Subcutaneous preadipocyte (primary cell): ENCODE measurements around the gene PRSS23. TPM values are rescaled to one million over a fixed set of nuclear protein-coding genes. Genes with fewer than 3 reads are reported as not detected.

Source experiments
- total RNA-seq: library from RNA; depleted of rRNA; stranded (reverse); fragments of >200 nt; gene quantifications from 2 replicates; pipeline ENCODE4 v1.2.3, GENCODE V29; 2012

PRSS23 gene, protein sequence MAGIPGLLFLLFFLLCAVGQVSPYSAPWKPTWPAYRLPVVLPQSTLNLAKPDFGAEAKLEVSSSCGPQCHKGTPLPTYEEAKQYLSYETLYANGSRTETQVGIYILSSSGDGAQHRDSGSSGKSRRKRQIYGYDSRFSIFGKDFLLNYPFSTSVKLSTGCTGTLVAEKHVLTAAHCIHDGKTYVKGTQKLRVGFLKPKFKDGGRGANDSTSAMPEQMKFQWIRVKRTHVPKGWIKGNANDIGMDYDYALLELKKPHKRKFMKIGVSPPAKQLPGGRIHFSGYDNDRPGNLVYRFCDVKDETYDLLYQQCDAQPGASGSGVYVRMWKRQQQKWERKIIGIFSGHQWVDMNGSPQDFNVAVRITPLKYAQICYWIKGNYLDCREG
- total RNA-seq: 57.0 and 70.6 TPM in 2 replicates

DNA sequence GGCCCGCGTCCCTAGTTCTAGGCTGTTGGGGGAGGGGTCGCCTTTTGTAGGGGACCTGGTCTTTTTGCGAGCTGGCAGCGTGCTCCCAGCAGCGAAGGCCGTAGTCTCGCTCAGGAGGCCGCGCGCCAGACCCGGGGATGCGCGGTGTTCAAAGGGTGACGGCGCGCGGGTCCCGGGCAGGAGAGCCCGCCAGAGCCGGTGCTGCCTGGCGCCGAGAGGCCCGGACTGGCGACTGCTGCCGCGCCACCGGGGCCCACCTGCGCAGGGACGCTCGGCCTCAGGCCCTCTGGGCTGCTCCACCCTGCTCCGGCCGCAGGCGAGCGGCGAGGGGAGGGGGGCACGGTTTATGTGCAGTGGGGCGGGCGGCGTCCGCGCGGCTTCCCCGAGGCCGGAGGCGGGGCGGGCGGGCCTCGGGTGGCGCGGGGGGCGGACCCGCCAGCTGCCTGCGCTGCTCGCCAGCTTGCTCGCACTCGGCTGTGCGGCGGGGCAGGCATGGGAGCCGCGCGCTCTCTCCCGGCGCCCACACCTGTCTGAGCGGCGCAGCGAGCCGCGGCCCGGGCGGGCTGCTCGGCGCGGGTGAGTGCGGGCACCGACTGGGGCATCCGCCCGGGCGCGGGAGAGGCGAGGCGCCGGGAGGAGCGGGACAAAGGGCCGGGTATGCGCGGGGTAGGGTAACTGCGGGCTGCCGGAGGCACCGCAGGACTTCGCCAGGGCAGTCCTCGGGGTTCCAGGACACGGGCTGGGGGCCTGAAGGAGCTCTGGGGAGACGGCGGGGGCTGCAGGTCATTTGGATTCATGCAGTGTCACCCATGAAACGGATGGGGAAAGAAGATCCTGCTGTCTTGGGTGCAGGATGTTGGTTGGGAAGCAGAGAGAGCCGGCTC lies at the start of gene PRSS23:
Gene PRSS23, plus strand, starts transcription at position 467 of the 884 bp plus-strand sequence. CDS start 7,102 bp downstream, outside the sequence.

Other genes with a start within 250 kb of the PRSS23 start
- gene ME3, start 127.9 kb upstream of the PRSS23 start, total RNA-seq: 34.8 and 43.7 TPM in 2 replicates
- 7.0 and 13.2 TPM in 2 replicates for gene FZD4, start 154.9 kb downstream of the PRSS23 start, total RNA-seq
- gene TMEM135, start 237.4 kb downstream of the PRSS23 start, total RNA-seq: 31.7 and 32.7 TPM in 2 replicates